H9 (cell line): ENCODE measurements around the gene KCNA3. TPM values are rescaled to one million over a fixed set of nuclear protein-coding genes. Genes with fewer than 3 reads are reported as not detected.

ENCODE experiments used
- DNase-seq: peaks from one replicate; pipeline ENCODE4 v3.0.0-alpha.2; 2017
- H2AFZ ChIP-seq: one replicate; pipeline ENCODE4 v1.6.1; 2013; ENCODE audit warnings: mild to moderate bottlenecking, low read length, control low read depth, moderate library complexity
- H2AK5ac ChIP-seq: 2 replicates; pipeline ENCODE4 v1.6.1; 2013; ENCODE audit warnings: low read length, control low read depth, mixed read lengths; ENCODE audit not compliant: insufficient read length
- H2BK120ac ChIP-seq: one replicate; pipeline ENCODE4 v1.6.1; 2013; ENCODE audit warnings: low read depth, mild to moderate bottlenecking, low read length, control low read depth, inconsistent platforms; ENCODE audit not compliant: poor library complexity, severe bottlenecking
- H2BK12ac ChIP-seq: 2 replicates; pipeline ENCODE4 v1.6.1; 2013; ENCODE audit warnings: low read length, control low read depth, mixed read lengths, low read depth; ENCODE audit not compliant: insufficient read length
- H2BK15ac ChIP-seq: 2 replicates; pipeline ENCODE4 v1.6.1; 2013; ENCODE audit warnings: low read depth, low read length, control low read depth
- H2BK20ac ChIP-seq: one replicate; pipeline ENCODE4 v1.6.1; 2013; ENCODE audit warnings: low read depth, mild to moderate bottlenecking, low read length, control low read depth, inconsistent platforms; ENCODE audit not compliant: poor library complexity, severe bottlenecking
- H2BK5ac ChIP-seq: 2 replicates; pipeline ENCODE4 v1.6.1; 2013; ENCODE audit warnings: low read length, control low read depth, mixed read lengths; ENCODE audit not compliant: insufficient read length
- H3K14ac ChIP-seq: 2 replicates; pipeline ENCODE4 v1.6.1; 2013; ENCODE audit warnings: low read length, control low read depth; ENCODE audit not compliant: insufficient read depth
- H3K18ac ChIP-seq: 2 replicates; pipeline ENCODE4 v1.6.1; 2013; ENCODE audit warnings: low read depth, mild to moderate bottlenecking, mixed read lengths, low read length, control low read depth; ENCODE audit not compliant: insufficient read length
- H3K23ac ChIP-seq: 2 replicates; pipeline ENCODE4 v1.6.1; 2013; ENCODE audit warnings: low read length, control low read depth, mixed read lengths, low read depth; ENCODE audit not compliant: insufficient read length
- H3K23me2 ChIP-seq: 2 replicates; pipeline ENCODE4 v1.6.1; 2013; ENCODE audit warnings: low read depth, mild to moderate bottlenecking, mixed read lengths, low read length, control low read depth; ENCODE audit not compliant: insufficient read length, poor library complexity, severe bottlenecking
- H3K27ac ChIP-seq: 2 replicates; pipeline ENCODE4 v1.5.1; 2013; ENCODE audit warnings: low read length, control low read depth, mixed read lengths, low read depth; ENCODE audit not compliant: insufficient read length
- H3K27me3 ChIP-seq: 2 replicates; pipeline ENCODE4 v1.6.1; 2013; ENCODE audit warnings: low read length, control low read depth, inconsistent platforms; ENCODE audit not compliant: insufficient read depth
- H3K4ac ChIP-seq: 2 replicates; pipeline ENCODE4 v1.6.1; 2013; ENCODE audit warnings: low read depth, mild to moderate bottlenecking, control low read depth, inconsistent platforms, low read length, moderate library complexity
- H3K4me1 ChIP-seq: 2 replicates; pipeline ENCODE4 v1.6.1; 2013; ENCODE audit warnings: low read length, control low read depth, inconsistent platforms; ENCODE audit not compliant: insufficient read depth
- H3K4me2 ChIP-seq: 2 replicates; pipeline ENCODE4 v1.6.1; 2013; ENCODE audit warnings: low read length, control low read depth, mixed read lengths; ENCODE audit not compliant: insufficient read length, insufficient read depth
- H3K56ac ChIP-seq: 2 replicates; pipeline ENCODE4 v1.6.1; 2013; ENCODE audit warnings: low read depth, mild to moderate bottlenecking, mixed read lengths, low read length, control low read depth; ENCODE audit not compliant: insufficient read length
- H3K79me1 ChIP-seq: 2 replicates; pipeline ENCODE4 v1.6.1; 2013; ENCODE audit warnings: low read depth, mild to moderate bottlenecking, moderate library complexity, low read length, control low read depth, inconsistent platforms; ENCODE audit not compliant: insufficient read depth, poor library complexity, severe bottlenecking
- H3K79me2 ChIP-seq: 2 replicates; pipeline ENCODE4 v1.6.1; 2013; ENCODE audit warnings: low read length, control low read depth, inconsistent platforms; ENCODE audit not compliant: insufficient read depth
- H3K9ac ChIP-seq: 2 replicates; pipeline ENCODE4 v1.6.1; 2013; ENCODE audit warnings: low read length, control low read depth, mixed read lengths; ENCODE audit not compliant: insufficient read length; ENCODE audit errors: extremely low read depth
- H3K9me3 ChIP-seq: one replicate; pipeline ENCODE4 v1.6.1; 2013; ENCODE audit warnings: low read depth, low read length, inconsistent platforms; ENCODE audit not compliant: control insufficient read depth
- H3T11ph ChIP-seq: one replicate; pipeline ENCODE4 v1.6.1; 2013; ENCODE audit warnings: mild to moderate bottlenecking, low read length, control low read depth, inconsistent platforms
- H4K20me1 ChIP-seq: one replicate; pipeline ENCODE4 v1.6.1; 2013; ENCODE audit not compliant: control insufficient read depth, insufficient read length, insufficient read depth
- H4K5ac ChIP-seq: 2 replicates; pipeline ENCODE4 v1.6.1; 2013; ENCODE audit warnings: low read depth, mild to moderate bottlenecking, mixed read lengths, low read length, control low read depth; ENCODE audit not compliant: insufficient read length
- H4K8ac ChIP-seq: replicated peaks from 2 replicates; pipeline ENCODE4 v1.6.1; 2013; ENCODE audit warnings: low read length, control low read depth, mixed read lengths, low read depth; ENCODE audit not compliant: insufficient read length
- H4K91ac ChIP-seq: 2 replicates; pipeline ENCODE4 v1.6.1; 2013; ENCODE audit warnings: low read depth, mild to moderate bottlenecking, moderate library complexity, mixed read lengths, low read length, control low read depth; ENCODE audit not compliant: insufficient read length
- H3K27ac Mint-ChIP-seq, 3 experiments: 2 replicates in 2 of 3; 3 replicates in 1 of 3; pipeline ENCODE4 v1.8.0; 2020 to 2021; ENCODE audit warnings: mixed read lengths in 3 of 3, mild to moderate bottlenecking in 1 of 3, moderate library complexity in 1 of 3
- H3K27me3 Mint-ChIP-seq: 2 replicates; pipeline ENCODE4 v1.8.0; 2021; ENCODE audit warnings: low read depth, mild to moderate bottlenecking, moderate library complexity, mixed read lengths
- H3K36me3 Mint-ChIP-seq, 3 experiments: 2 replicates in 2 of 3; 3 replicates in 1 of 3; pipeline ENCODE4 v1.8.0; 2020 to 2021; ENCODE audit warnings: low read depth in 3 of 3, mixed read lengths in 3 of 3; ENCODE audit not compliant: insufficient read depth in 1 of 3
- H3K4me1 Mint-ChIP-seq, 2 experiments: 2 replicates each; pipeline ENCODE4 v1.8.0; 2020; ENCODE audit warnings: mixed read lengths in 2 of 2
- H3K4me3 Mint-ChIP-seq, 2 experiments: 2 replicates in 1 of 2; 3 replicates in 1 of 2; pipeline ENCODE4 v1.8.0; 2020 to 2021; ENCODE audit warnings: mild to moderate bottlenecking in 2 of 2, mixed read lengths in 2 of 2, moderate library complexity in 1 of 2
- H3K9me3 Mint-ChIP-seq, 2 experiments: 2 replicates in 1 of 2; 3 replicates in 1 of 2; pipeline ENCODE4 v1.8.0; 2020; ENCODE audit warnings: mild to moderate bottlenecking in 2 of 2, mixed read lengths in 2 of 2, moderate library complexity in 1 of 2
- CTCF ChIP-seq: fragments of 200-600 bp; sonication (generic); conservative IDR thresholded peaks from 3 replicates; pipeline ENCODE4 v1.8.0; 2021; ENCODE audit warnings: antibody characterized with exemption, mild to moderate bottlenecking
- WGBS: extraction: QIAGEN DNeasy Blood & Tissue Kit; methylation state at CpG from one replicate; pipeline ENCODE4 v1.1.7; 2013; ENCODE audit warnings: missing lambda C conversion rate, low lambda C conversion rate, mixed read lengths; ENCODE audit not compliant: insufficient read length; ENCODE audit errors: extremely low coverage; 5-methylcytosine and 5-hydroxymethylcytosine counted together
- total RNA-seq: library from RNA; stranded (reverse); gene quantifications from 2 replicates; pipeline ENCODE4 v1.2.1, GENCODE V29; 2021

The KCNA3 gene
- total RNA-seq, 1 experiment from 2014 or later = 0.92 TPM

- H2BK5ac ChIP-seq = no peak overlapping the region
- no peak overlapping the region for H3K14ac ChIP-seq
- no peak overlapping the region for H3K4me3 Mint-ChIP-seq
- no peak overlapping the region for H3K4me2 ChIP-seq
- no peaks in the 10 kb centered on the region for H3K27me3 ChIP-seq
- H3K79me2 ChIP-seq = no peaks in the 10 kb centered on the region
- H4K20me1 ChIP-seq = no peaks in the 10 kb centered on the region
- H3K27ac Mint-ChIP-seq = no peak overlapping the region
- no peak for DNase-seq
- H3K56ac ChIP-seq = no peak overlapping the region
- H3K27me3 Mint-ChIP-seq = peaks cover 12% of the 10 kb centered on the region
- TF ChIP-seq CTCF = no peak
- no peak overlapping the region for H3K9ac ChIP-seq
- no peaks in the 10 kb centered on the region for H3K23me2 ChIP-seq
- no peaks in the 10 kb centered on the region for H3K9me3 ChIP-seq
- no peaks in the 10 kb centered on the region for H3K9me3 Mint-ChIP-seq
- H3K4me1 Mint-ChIP-seq = no peaks in the 10 kb centered on the region
- no peak overlapping the region for H3K4ac ChIP-seq
- no peaks in the 10 kb centered on the region for H3K36me3 Mint-ChIP-seq
- no peak overlapping the region for H2BK20ac ChIP-seq
- no peak overlapping the region for H4K8ac ChIP-seq
- WGBS = no CpG with 5 or more reads among the region's 1 CpG
- H3T11ph ChIP-seq = no peak overlapping the region
- H3K27ac ChIP-seq = no peak overlapping the region
- H3K79me1 ChIP-seq = no peaks in the 10 kb centered on the region
- no peak overlapping the region for H4K91ac ChIP-seq
- no peak overlapping the region for H2BK12ac ChIP-seq
- no peak overlapping the region for H4K5ac ChIP-seq
- no peak overlapping the region for H2AK5ac ChIP-seq
- H3K23ac ChIP-seq = no peak overlapping the region
- no peak overlapping the region for H2AFZ ChIP-seq
- no peak overlapping the region for H2BK120ac ChIP-seq
- no peak overlapping the region for H3K18ac ChIP-seq
- no peak overlapping the region for H2BK15ac ChIP-seq
- no peaks in the 10 kb centered on the region for H3K4me1 ChIP-seq
Observed at GRCh38 chr1:110634086-110634454, 40.7 kb downstream of the KCNA3 start.
